HepG2 (cell line): Measurements from ENCODE around the gene BLVRB. TPM values are rescaled to one million over a fixed set of nuclear protein-coding genes. Genes with fewer than 3 reads are reported as not detected.
A peak's percentile ranks its signal among the peaks of the same experiment; 100 is the strongest.

Experiments used
- BRD4 ChIP-seq: sonication (generic); formaldehyde crosslinking; IDR thresholded peaks from 2 replicates; pipeline ENCODE4 v1.4.0; 2020; ENCODE audit warnings: missing genetic modification reagents
- HMGXB4 ChIP-seq, 2 experiments: sonication (generic) in 1 of 2; formaldehyde crosslinking in 1 of 2; IDR thresholded peaks; 2 replicates each; pipeline versions ENCODE4 v1.4.0 to v1.6.1; 2018 to 2020; ENCODE audit warnings: missing genetic modification reagents in 2 of 2, borderline replicate concordance in 1 of 2, low read depth in 1 of 2, mild to moderate bottlenecking in 1 of 2, missing biosample characterization in 1 of 2
- KAT7 ChIP-seq: IDR thresholded peaks from 2 replicates; pipeline ENCODE4 v1.6.1; 2018; ENCODE audit warnings: borderline replicate concordance, missing compliant biosample characterization
- KMT2B ChIP-seq: IDR thresholded peaks from 2 replicates; pipeline ENCODE4 v1.6.1; 2016; ENCODE audit warnings: missing genetic modification reagents, missing compliant biosample characterization
- TGIF2 ChIP-seq: IDR thresholded peaks from 2 replicates; pipeline ENCODE4 v1.6.1; 2016; ENCODE audit warnings: control low read depth, missing compliant biosample characterization
- THAP8 ChIP-seq: sonication (generic); formaldehyde crosslinking; IDR thresholded peaks from 2 replicates; pipeline ENCODE4 v1.5.1; 2020; ENCODE audit warnings: missing genetic modification reagents, mild to moderate bottlenecking, borderline replicate concordance
- TRIM24 ChIP-seq: sonication (generic); formaldehyde crosslinking; IDR thresholded peaks from 2 replicates; pipeline ENCODE4 v1.8.0; 2022; ENCODE audit warnings: mild to moderate bottlenecking, missing genetic modification reagents
- ZBTB49 ChIP-seq: sonication (generic); formaldehyde crosslinking; IDR thresholded peaks from 2 replicates; pipeline ENCODE4 v1.4.0; 2020; ENCODE audit warnings: missing genetic modification reagents, borderline replicate concordance
- ZNF263 ChIP-seq: sonication (generic); formaldehyde crosslinking; IDR thresholded peaks from 2 replicates; pipeline ENCODE4 v1.4.0; 2020; ENCODE audit warnings: missing genetic modification reagents
- ZNF292 ChIP-seq: sonication (generic); formaldehyde crosslinking; IDR thresholded peaks from 2 replicates; pipeline ENCODE4 v1.8.1; 2022; ENCODE audit warnings: mild to moderate bottlenecking, low read depth, missing genetic modification reagents, borderline replicate concordance
- ZNF343 ChIP-seq: sonication (generic); formaldehyde crosslinking; IDR thresholded peaks from 2 replicates; pipeline ENCODE4 v1.4.0; 2020; ENCODE audit warnings: mild to moderate bottlenecking, missing genetic modification reagents
- polyA plus RNA-seq, 8 experiments: library from polyadenylated mRNA; depleted of rRNA in 3 of 8; stranded (reverse) in 7 of 8; unstranded in 1 of 8; fragments of >200 nt; fragmentation: Illumina TruSeq in 4 of 8; extraction: Trizol in 4 of 8; gene quantifications; 2 replicates each; pipeline versions ENCODE4 v1.2.1 to v1.2.3, GENCODE V29; 2011 to 2016; ENCODE audit warnings: low read depth in 4 of 8, missing spikeins in 1 of 8, mixed read lengths in 1 of 8; ENCODE audit not compliant: insufficient read depth in 1 of 8
- total RNA-seq, 5 experiments: library from RNA; depleted of rRNA; stranded (reverse); fragments of >200 nt; fragmentation: Illumina TruSeq; extraction: Trizol; gene quantifications; 2 replicates each; pipeline ENCODE4 v1.2.3, GENCODE V29; 2016; ENCODE audit warnings: low read depth in 1 of 5

The BLVRB gene
- total and polyA plus RNA-seq, 2 of the 13 experiments (the other 11 are each of a cell fraction or from before 2014, with no cell fraction given) = 25.9 to 51.4 TPM

GRCh38 chr19:40424637-40425449 lies 40.7 kb downstream of the BLVRB start (continued):
- TF ChIP-seq HMGXB4 (CRISPR knock-in tag; IDR thresholded peaks at IDR 0.05; ENCODE audit: borderline replicate concordance in 1 of 2, low read depth in 1 of 2) (peak in 1 of 2 experiments; percentile 11; a peak in 1 of 4 replicates), ZBTB49 (no peak), ZNF292 (CRISPR knock-in tag) (no peak), TGIF2 (CRISPR knock-in tag) (no peak), BRD4 (CRISPR knock-in tag) (no peak), KAT7 (CRISPR knock-in tag) (peak; percentile 23; the same call in 1 of the 2 replicates), ZNF263 (CRISPR knock-in tag) (no peak), TRIM24 (CRISPR knock-in tag) (no peak), ZNF343 (no peak), THAP8 (peak; percentile 50; the same call in 1 of the 2 replicates), KMT2B (CRISPR knock-in tag) (0 out of 2 replicates have a peak, but pooled peaks have one; percentile 10)
